HFF-Myc (cell line): ENCODE results near the gene CBLC.

ENCODE experiments used
- DNase-seq: peaks from one replicate; pipeline ENCODE4 v3.0.0-alpha.2; 2011; ENCODE audit warnings: low read depth; ENCODE audit errors: extremely low read depth
- H3K4me3 ChIP-seq: replicated peaks from 2 replicates; pipeline ENCODE4 v1.5.1; 2011; ENCODE audit warnings: low read depth, mild to moderate bottlenecking, control low read depth, low read length
- TF ChIP-seq, protein P1 (sequence below): IDR thresholded peaks from 2 replicates; pipeline ENCODE4 v1.5.1; 2012; ENCODE audit warnings: mild to moderate bottlenecking, low read depth, low read length, control low read depth; ENCODE audit errors: missing control alignments

The CBLC gene

GRCh38 chr19:44777715-44778347, at the start of gene CBLC:
Gene CBLC, plus strand, starts transcription at chr19:44777890. Its CDS starts 42 bp downstream, at chr19:44777932.
- TF ChIP-seq, protein P1, sequence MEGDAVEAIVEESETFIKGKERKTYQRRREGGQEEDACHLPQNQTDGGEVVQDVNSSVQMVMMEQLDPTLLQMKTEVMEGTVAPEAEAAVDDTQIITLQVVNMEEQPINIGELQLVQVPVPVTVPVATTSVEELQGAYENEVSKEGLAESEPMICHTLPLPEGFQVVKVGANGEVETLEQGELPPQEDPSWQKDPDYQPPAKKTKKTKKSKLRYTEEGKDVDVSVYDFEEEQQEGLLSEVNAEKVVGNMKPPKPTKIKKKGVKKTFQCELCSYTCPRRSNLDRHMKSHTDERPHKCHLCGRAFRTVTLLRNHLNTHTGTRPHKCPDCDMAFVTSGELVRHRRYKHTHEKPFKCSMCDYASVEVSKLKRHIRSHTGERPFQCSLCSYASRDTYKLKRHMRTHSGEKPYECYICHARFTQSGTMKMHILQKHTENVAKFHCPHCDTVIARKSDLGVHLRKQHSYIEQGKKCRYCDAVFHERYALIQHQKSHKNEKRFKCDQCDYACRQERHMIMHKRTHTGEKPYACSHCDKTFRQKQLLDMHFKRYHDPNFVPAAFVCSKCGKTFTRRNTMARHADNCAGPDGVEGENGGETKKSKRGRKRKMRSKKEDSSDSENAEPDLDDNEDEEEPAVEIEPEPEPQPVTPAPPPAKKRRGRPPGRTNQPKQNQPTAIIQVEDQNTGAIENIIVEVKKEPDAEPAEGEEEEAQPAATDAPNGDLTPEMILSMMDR: no peak
- no peak for DNase-seq
- H3K4me3 ChIP-seq: no peak within 1 kb of the TSS

DNA sequence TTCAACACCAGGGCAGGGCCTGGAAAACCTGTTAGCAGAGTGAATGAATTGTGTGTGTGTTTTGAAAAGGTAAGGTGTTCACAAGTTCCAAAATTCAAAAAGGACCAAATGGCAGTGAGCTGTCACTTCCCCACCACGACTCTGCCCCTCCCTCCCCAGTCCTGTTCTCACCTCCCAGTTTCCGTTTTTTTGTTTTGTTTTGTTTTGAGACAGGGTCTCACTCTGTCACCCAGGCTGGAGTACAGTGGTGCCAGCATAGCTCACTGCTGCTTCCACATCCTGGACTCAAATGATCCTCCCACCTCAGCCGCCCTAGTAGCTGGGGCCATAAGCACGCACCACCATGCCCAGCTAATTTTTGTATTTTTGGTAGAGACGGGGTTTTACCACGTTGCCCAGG, 49.5 kb upstream of the CBLC start:
- H3K4me3 ChIP-seq: no peak overlapping the region
- TF ChIP-seq, protein P1: no peak
- DNase-seq: no peak

DNA sequence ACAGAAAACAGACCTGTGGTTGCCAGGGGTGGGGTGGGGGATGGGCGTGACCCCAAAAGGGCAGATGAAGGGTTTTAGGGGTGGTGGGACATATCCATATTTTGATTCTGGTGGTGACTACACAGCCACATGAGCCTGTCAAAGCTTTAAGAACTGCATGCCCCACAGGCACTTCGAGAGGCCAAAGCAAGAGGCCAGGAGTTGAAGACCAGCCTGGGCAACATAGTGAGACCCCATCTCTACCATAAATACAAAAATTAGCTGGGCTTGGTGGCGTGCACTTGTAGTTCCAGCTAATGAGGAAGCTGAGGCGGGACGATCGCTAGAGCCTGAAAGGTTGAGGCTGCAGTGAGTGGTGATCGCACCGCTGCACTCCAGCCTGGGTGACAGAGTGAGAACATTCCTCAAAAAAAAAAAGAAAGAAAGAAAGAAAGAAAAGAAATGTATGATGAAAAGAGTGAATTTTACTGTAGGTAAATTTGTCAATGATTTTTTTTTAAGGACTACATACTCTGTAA, 48.1 kb upstream of the CBLC start:
- TF ChIP-seq, protein P1: no peak
- H3K4me3 ChIP-seq: no peak overlapping the region
- DNase-seq: no peak

DNA sequence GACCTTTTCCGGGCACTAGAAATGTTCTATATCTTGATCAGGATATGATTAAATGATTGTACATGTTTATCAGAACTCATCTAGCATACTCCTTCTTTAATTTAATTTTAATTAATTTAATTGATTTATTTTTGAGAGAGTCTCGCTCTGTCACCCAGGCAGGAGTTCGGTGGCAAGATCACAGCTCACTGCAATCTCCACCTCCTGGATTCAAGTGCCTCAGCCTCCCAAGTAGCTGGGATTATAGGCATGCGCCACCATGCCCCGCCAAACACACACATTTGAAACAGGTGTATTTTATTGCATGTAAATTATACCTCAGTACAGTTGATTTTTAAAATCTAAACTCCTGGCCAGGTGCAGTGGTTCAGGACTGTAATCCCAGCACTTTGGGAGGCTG, 46.6 kb upstream of the CBLC start:
- no peak for DNase-seq
- no peak overlapping the region for H3K4me3 ChIP-seq
- TF ChIP-seq, protein P1: no peak

DNA sequence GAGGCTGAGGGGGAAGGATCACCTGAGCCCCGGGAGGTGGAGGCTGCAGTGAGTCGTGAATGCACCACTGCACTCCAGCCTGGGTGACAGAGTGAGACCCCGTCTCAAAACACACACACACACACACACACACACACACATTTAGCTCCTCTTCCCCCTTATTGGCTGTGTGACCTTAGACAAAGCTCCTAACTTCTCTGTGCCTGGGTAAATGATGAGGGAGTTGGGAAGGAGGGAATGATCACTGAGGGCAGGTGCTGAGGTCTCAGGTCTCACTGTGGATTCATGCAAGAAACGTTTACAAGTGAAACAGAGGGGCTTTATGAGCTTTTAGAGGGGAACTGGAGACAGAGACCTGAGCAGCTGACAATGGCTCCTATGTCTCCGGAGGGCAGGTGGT, 46.1 kb upstream of the CBLC start:
- no peak for DNase-seq
- no peak overlapping the region for H3K4me3 ChIP-seq
- TF ChIP-seq, protein P1: no peak

GRCh38 chr19:44732235-44733014, 45.3 kb upstream of the CBLC start:
- H3K4me3 ChIP-seq: no peak overlapping the region
- no peak for DNase-seq
- TF ChIP-seq, protein P1: no peak
